Naive thymus-derived CD4-positive, alpha-beta T cell (primary cell): ENCODE data around the gene UBE3B. TPM values are rescaled to one million over a fixed set of nuclear protein-coding genes. Genes with fewer than 3 reads are reported as not detected.
A peak's percentile ranks its signal among the peaks of the same experiment; 100 is the strongest.

Source experiments
- ATAC-seq: fragments of 150-1000 bp; cut with Tn5 transposase; 2 replicates; pipeline ENCODE4 v1.10.0; 2021; ENCODE audit warnings: mild to moderate bottlenecking, moderate library complexity
- CTCF ChIA-PET: fragments of 350-600 bp; sonication (Branson Sonifier 250); formaldehyde crosslinking; loops from one replicate; lab custom pipeline; 2021; ENCODE audit warnings: antibody characterized with exemption; lab: Charles Lee
- POLR2A ChIA-PET: fragments of 350-600 bp; sonication (Branson Sonifier 250); formaldehyde crosslinking; loops from one replicate; lab custom pipeline; 2021; ENCODE audit warnings: antibody characterized with exemption, inconsistent platforms; lab: Charles Lee
- DNase-seq, 9 donors: peaks; one replicate each; pipeline versions ENCODE4 v3.0.0 to v3.0.0-alpha.2; 2020 to 2022; ENCODE audit warnings: mixed read lengths in 1 of 9
- H3K27ac ChIP-seq: one replicate; pipeline ENCODE4 v1.7.0; 2013; ENCODE audit warnings: mild to moderate bottlenecking, low read depth, low read length, moderate library complexity
- H3K27me3 ChIP-seq, 2 donors: one replicate each; pipeline ENCODE4 v1.7.0; 2013; ENCODE audit warnings: low read length in 2 of 2, mild to moderate bottlenecking in 2 of 2, moderate library complexity in 2 of 2; ENCODE audit not compliant: control insufficient read depth in 2 of 2, insufficient read depth in 2 of 2
- H3K36me3 ChIP-seq, 3 experiments: 1 replicate in 2 of 3; 2 replicates in 1 of 3; pipeline ENCODE4 v1.7.0; 2013; ENCODE audit warnings: low read length in 3 of 3, mild to moderate bottlenecking in 3 of 3, moderate library complexity in 1 of 3; ENCODE audit not compliant: insufficient read depth in 3 of 3, control insufficient read depth in 2 of 3
- H3K4me1 ChIP-seq, 2 donors: one replicate each; pipeline ENCODE4 v1.7.0; 2013; ENCODE audit warnings: low read length in 2 of 2, mild to moderate bottlenecking in 2 of 2, moderate library complexity in 1 of 2; ENCODE audit not compliant: control insufficient read depth in 2 of 2, insufficient read depth in 2 of 2
- H3K4me3 ChIP-seq: 2 replicates; pipeline ENCODE4 v1.7.0; 2013; ENCODE audit warnings: mild to moderate bottlenecking, low read length
- H3K9me3 ChIP-seq, 3 experiments: 1 replicate in 2 of 3; 2 replicates in 1 of 3; pipeline ENCODE4 v1.7.0; 2013; ENCODE audit warnings: low read length in 3 of 3; ENCODE audit not compliant: control insufficient read depth in 2 of 3
- H3K27ac Mint-ChIP-seq, 9 donors: one replicate each; pipeline ENCODE4 v1.8.0; 2020 to 2022; ENCODE audit warnings: mixed read lengths in 9 of 9, mild to moderate bottlenecking in 8 of 9, moderate library complexity in 5 of 9, inconsistent platforms in 2 of 9
- H3K27me3 Mint-ChIP-seq, 5 donors: one replicate each; pipeline ENCODE4 v1.8.0; 2021 to 2022; ENCODE audit warnings: mixed read lengths in 5 of 5, mild to moderate bottlenecking in 1 of 5
- H3K36me3 Mint-ChIP-seq, 5 donors: one replicate each; pipeline ENCODE4 v1.8.0; 2020 to 2022; ENCODE audit warnings: mixed read lengths in 5 of 5, mild to moderate bottlenecking in 3 of 5, inconsistent platforms in 1 of 5
- H3K4me1 Mint-ChIP-seq, 7 donors: one replicate each; pipeline ENCODE4 v1.8.0; 2020 to 2022; ENCODE audit warnings: mixed read lengths in 7 of 7, mild to moderate bottlenecking in 3 of 7, inconsistent platforms in 1 of 7
- H3K4me3 Mint-ChIP-seq, 10 donors: one replicate each; pipeline ENCODE4 v1.8.0; 2020 to 2022; ENCODE audit warnings: mild to moderate bottlenecking in 10 of 10, mixed read lengths in 10 of 10, moderate library complexity in 6 of 10, inconsistent platforms in 2 of 10
- H3K9me3 Mint-ChIP-seq, 11 donors: one replicate each; pipeline ENCODE4 v1.8.0; 2020 to 2022; ENCODE audit warnings: mixed read lengths in 11 of 11, mild to moderate bottlenecking in 4 of 11, inconsistent platforms in 1 of 11, moderate library complexity in 1 of 11
- intact Hi-C, 2 donors: fragments of 100-400 bp; cut with micrococcal nuclease; formaldehyde crosslinking; loops; one replicate each; pipeline ENCODE4 v1.15.1; 2023
- polyA plus RNA-seq, 2 donors: library from polyadenylated mRNA; unstranded; fragments of 300-500 nt; fragmentation: Illumina TruSeq; gene quantifications; one replicate each; pipeline ENCODE4 v1.2.3, GENCODE V29; 2021
- total RNA-seq, 6 experiments: library from RNA in 5 of 6; stranded (reverse) in 5 of 6; gene quantifications; 1 replicate in 5 of 6; 2 replicates in 1 of 6; pipeline ENCODE4 v1.2.3 and lab custom pipeline; 2021 to 2026

Gene UBE3B
- total and polyA plus RNA-seq, 7 experiments from 2014 or later: 20.2 to 62.8 (median 34.9) TPM

DNA sequence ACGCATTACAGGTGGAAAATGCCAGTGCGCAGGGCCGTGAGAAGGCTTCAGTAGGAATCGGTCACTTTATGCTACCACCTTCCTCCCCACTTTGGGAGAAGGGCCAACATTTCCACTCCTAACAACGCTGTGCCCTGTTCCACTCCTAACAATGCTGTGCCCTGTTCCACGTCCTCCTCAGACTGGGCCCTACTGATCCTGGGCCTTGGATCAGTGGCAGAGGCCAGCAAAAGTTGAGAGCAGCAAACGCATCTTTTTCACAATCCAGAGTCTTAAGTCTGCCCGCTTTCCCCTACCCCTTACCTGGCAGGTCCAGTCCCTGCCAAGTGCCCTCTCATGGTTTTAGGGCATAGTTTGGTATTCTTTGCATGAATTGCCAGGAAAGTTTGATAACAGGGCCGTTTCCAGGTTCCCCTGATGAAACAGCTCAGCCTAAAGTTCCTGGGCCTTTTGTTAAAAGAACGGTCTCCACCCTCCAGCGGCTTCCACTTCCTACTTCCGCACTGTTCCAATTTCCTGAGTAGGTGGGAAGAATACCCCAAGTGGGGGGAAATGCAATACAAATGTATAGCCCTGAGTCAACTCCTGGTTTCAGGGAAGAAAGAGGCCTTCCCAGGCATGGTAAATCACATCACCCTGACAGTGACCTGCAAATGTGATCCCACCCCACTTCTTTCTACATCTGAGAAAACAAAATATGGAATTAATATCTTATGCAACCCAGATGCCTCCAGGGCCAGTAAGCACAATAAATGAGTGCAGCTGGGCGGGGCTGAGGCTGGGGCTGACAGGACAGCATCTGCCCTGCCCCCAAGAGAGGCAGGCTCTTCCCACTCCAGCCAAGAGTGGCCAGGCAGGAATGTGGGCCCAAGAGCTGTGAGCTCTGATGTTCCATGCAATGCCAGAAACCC, 15.3 kb upstream of the UBE3B start:
- Mint-ChIP-seq H3K9me3 (no peaks in the 10 kb centered on the region), H3K27me3 (no peaks in the 10 kb centered on the region), H3K27ac (peak overlapping the region in 7 of 9 donors; percentile 31 to 90 (median 75)), H3K36me3 (peaks cover 8 to 26% (median 14%) of the 10 kb centered on the region in 5 donors), H3K4me1 (peaks cover 47 to 90% (median 66%) of the 10 kb centered on the region in 7 donors), H3K4me3 (peak overlapping the region in 7 of 10 donors; percentile 8 to 82 (median 71))
- H3K9me3 ChIP-seq: no peaks in the 10 kb centered on the region
- peaks cover 8 to 62% (median 12%) of the 10 kb centered on the region in 3 experiments for H3K36me3 ChIP-seq
- H3K4me3 ChIP-seq: no peak overlapping the region
- POLR2A ChIA-PET: interaction anchor here (1.1 kb wide), 1 partner anchor 10 kb away, joined by 4 read pairs; no protein-coding TSS in a partner anchor
- peaks cover 0 to 22% of the 10 kb centered on the region in 2 donors for H3K4me1 ChIP-seq
- intact Hi-C loops: no loop called here
- CTCF ChIA-PET: interaction anchor here (1.1 to 1.2 kb wide), 2 partner anchors 29 to 33 kb away, joined by 3 to 4 read pairs; no protein-coding TSS in a partner anchor
- H3K27ac ChIP-seq: no peak overlapping the region
- ATAC-seq (no peak), DNase-seq (no peak)
- H3K27me3 ChIP-seq: no peaks in the 10 kb centered on the region

DNA sequence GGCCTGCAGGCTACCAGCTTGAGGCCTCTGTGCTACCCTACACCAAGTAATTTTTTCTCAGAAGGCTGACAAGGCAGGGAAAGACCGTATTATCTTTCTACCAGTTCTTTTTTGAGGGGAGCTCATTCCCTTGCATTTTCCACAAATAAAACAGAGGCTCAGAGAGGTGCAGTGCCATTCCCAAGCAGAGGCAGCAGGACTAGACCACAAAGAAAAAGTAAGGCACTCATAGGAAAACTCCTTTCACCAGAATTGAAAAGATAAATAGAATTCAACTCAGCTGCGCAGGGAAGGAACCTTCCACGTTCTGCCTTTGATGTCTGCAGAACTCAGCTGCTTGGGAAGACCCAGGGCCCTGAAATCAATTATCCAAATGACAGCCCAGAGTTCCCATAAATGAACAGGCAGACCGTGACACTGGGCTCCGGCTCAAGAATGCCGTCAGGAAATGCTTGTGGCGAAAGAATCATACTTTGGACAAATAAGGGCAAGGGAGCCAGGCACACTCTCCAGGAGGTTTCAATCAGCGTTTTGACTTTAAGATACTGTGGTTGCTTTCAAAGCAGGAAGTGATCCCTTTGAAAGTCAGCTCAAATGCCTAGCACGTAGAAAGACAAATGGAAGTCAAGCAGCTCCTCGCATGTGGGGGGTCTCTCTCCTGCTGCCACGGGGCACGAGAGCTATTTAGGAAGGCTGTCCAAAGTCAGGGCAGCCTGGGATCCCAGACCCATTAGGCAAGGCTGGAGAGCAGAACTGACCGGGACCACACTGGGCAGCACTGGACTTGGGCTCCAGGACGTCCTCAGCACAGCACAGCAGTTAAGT, 14.4 kb upstream of the UBE3B start:
- Mint-ChIP-seq H3K9me3 (no peaks in the 10 kb centered on the region), H3K4me1 (peaks cover 44 to 87% (median 63%) of the 10 kb centered on the region in 7 donors), H3K27ac (peak overlapping the region; percentile 56 to 91 (median 75)), H3K27me3 (no peaks in the 10 kb centered on the region), H3K4me3 (peak overlapping the region; percentile 33 to 82 (median 68)), H3K36me3 (peaks cover 3 to 18% (median 8%) of the 10 kb centered on the region in 5 donors)
- ATAC-seq (peak; percentile 54), DNase-seq (peak in 6 of 9 donors; percentile 19 to 43 (median 31))
- H3K27ac ChIP-seq: peak overlapping the region; percentile 50
- intact Hi-C loops: no loop called here
- ChIA-PET POLR2A (interaction anchor here (0.7 kb wide), 1 partner anchor 13 kb away, joined by 3 read pairs; no protein-coding TSS in a partner anchor), CTCF (interaction anchor here (1.1 to 1.2 kb wide), 2 partner anchors 30 to 34 kb away, joined by 3 to 4 read pairs; no protein-coding TSS in a partner anchor)
- H3K4me1 ChIP-seq: peaks cover 0 to 22% of the 10 kb centered on the region in 2 donors
- H3K4me3 ChIP-seq: no peak overlapping the region
- H3K9me3 ChIP-seq: no peaks in the 10 kb centered on the region
- peaks cover 0 to 61% (median 10%) of the 10 kb centered on the region in 3 experiments for H3K36me3 ChIP-seq
- no peaks in the 10 kb centered on the region for H3K27me3 ChIP-seq

DNA sequence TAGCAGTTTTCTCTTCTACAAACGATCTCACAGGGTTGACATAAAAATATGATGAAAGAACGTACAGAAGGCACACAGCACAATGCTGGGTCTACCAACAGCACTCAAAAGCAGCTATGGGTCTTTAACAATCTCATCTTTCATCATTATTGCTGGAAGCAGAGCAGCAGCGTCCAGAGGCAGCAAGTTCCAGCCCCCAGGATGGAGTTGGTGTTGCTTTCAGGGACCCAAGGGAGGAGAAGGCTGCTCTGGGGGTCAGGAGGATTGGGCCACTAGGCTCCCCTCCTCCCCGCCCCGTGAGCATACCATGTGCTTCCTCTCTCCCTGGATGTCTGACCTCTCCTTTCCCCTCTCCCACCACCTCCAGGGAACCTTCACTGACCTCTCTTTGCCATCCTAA, 13.7 kb upstream of the UBE3B start:
- Histone ChIP-seq H3K36me3 (peaks cover 0 to 58% (median 10%) of the 10 kb centered on the region in 3 experiments), H3K4me3 (no peak overlapping the region), H3K27ac (peak overlapping the region; percentile 50), H3K4me1 (peaks cover 0 to 22% of the 10 kb centered on the region in 2 donors), H3K27me3 (no peaks in the 10 kb centered on the region), H3K9me3 (no peaks in the 10 kb centered on the region)
- Mint-ChIP-seq H3K36me3 (peaks cover 3 to 19% (median 8%) of the 10 kb centered on the region in 5 donors), H3K27ac (peak overlapping the region; percentile 56 to 91 (median 75)), H3K27me3 (no peaks in the 10 kb centered on the region), H3K9me3 (no peaks in the 10 kb centered on the region), H3K4me1 (peaks cover 40 to 86% (median 58%) of the 10 kb centered on the region in 7 donors), H3K4me3 (peak overlapping the region in 9 of 10 donors; percentile 56 to 82 (median 69))
- intact Hi-C loops: no loop called here
- DNase-seq (no peak), ATAC-seq (no peak)
- POLR2A ChIA-PET: interaction anchor here (0.7 kb wide), 1 partner anchor 13 kb away, joined by 3 read pairs; no protein-coding TSS in a partner anchor
- CTCF ChIA-PET: no interaction called here

DNA sequence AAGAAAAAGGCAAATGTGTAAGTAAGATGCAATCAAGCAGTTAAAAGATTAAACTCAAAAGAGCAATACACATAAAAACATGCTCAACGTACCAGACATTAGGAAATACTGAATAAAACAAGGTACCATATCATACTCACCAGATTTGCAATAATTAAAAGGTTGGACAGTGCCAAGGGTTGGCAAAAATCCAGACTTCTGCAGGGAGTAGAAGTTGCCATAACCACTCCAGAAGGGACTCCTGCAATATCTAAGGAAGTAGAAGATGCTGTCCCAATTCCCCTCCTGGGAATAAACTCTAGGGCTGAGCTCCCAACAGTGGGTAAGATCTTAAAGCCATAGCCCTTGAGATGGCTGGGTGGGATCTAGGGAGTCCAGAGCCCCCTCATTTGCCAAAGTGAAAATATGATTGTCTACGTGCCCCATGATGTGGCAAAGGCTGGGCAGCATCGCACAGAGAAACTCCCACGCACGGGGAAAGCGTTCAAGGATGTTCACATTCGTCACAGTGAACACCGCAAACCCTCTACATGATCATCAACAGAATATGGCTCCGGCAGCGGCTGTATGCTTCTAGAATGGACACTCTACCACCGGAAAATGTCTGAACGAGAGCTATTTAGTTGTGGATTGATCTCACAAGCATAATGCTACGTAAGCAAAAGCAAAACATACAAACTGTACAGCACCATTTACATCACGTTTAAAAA, 12.6 kb upstream of the UBE3B start:
- H3K4me1 ChIP-seq: peaks cover 0 to 22% of the 10 kb centered on the region in 2 donors
- CTCF ChIA-PET: no interaction called here
- Mint-ChIP-seq H3K36me3 (peaks cover 0 to 14% (median 3%) of the 10 kb centered on the region in 5 donors), H3K4me1 (peaks cover 35 to 85% (median 49%) of the 10 kb centered on the region in 7 donors), H3K4me3 (no peak overlapping the region), H3K27ac (peak overlapping the region in 2 of 9 donors; percentile 9 to 54), H3K9me3 (no peaks in the 10 kb centered on the region), H3K27me3 (no peaks in the 10 kb centered on the region)
- intact Hi-C loops: no loop called here
- H3K27ac ChIP-seq: no peak overlapping the region
- DNase-seq: no peak
- no peaks in the 10 kb centered on the region for H3K9me3 ChIP-seq
- POLR2A ChIA-PET: no interaction called here
- H3K4me3 ChIP-seq: no peak overlapping the region
- no peaks in the 10 kb centered on the region for H3K27me3 ChIP-seq
- no peak for ATAC-seq
- peaks cover 0 to 58% (median 6%) of the 10 kb centered on the region in 3 experiments for H3K36me3 ChIP-seq

DNA sequence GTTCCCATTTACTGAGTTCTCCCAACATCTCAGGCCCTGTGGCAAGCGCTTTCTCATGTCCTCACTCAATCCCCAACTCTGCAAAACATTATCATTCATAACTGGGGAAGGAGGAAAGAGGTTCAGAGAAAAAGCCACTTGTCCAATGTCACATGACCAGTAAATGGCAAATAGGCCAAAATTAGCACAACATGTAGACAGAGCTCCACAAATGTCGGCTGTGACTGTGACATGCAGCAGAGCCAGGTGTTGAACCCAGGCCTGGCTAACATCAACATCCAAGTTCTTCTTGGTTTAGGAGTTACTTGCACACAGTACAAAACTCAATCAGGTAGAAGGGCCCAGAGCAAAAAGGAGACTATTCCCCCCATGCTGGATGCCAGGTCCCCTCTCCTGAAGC, 11.1 kb upstream of the UBE3B start:
- Mint-ChIP-seq H3K4me1 (peaks cover 41 to 89% (median 58%) of the 10 kb centered on the region in 7 donors), H3K9me3 (no peaks in the 10 kb centered on the region), H3K4me3 (no peak overlapping the region), H3K27me3 (no peaks in the 10 kb centered on the region), H3K27ac (no peak overlapping the region), H3K36me3 (peaks cover 0 to 14% (median 3%) of the 10 kb centered on the region in 5 donors)
- CTCF ChIA-PET: no interaction called here
- DNase-seq (no peak), ATAC-seq (no peak)
- no peak overlapping the region for H3K4me3 ChIP-seq
- no peak overlapping the region for H3K27ac ChIP-seq
- intact Hi-C loops: no loop called here
- H3K4me1 ChIP-seq: peaks cover 0 to 17% of the 10 kb centered on the region in 2 donors
- peaks cover 0 to 63% (median 0%) of the 10 kb centered on the region in 3 experiments for H3K36me3 ChIP-seq
- no peaks in the 10 kb centered on the region for H3K27me3 ChIP-seq
- POLR2A ChIA-PET: no interaction called here
- H3K9me3 ChIP-seq: no peaks in the 10 kb centered on the region
